Hepatocyte (in vitro differentiated cells): ENCODE measurements around the gene C2orf74.
"Not testable (repeated sequence)": the region's sequence is repeated elsewhere in the genome, so short reads cannot be mapped to it uniquely, and the experiment has no call there.

Experiments
- CTCF ChIP-seq: fragments of 200-600 bp; sonication (generic); IDR thresholded peaks from 2 replicates; pipeline ENCODE4 v1.5.1; 2016; ENCODE audit warnings: antibody characterized with exemption, mild to moderate bottlenecking; ENCODE audit not compliant: poor library complexity
- EZH2 ChIP-seq: fragments of 200-600 bp; sonication (generic); IDR thresholded peaks from 2 replicates; pipeline ENCODE4 v1.6.1; 2016; ENCODE audit warnings: antibody characterized with exemption, mild to moderate bottlenecking, borderline replicate concordance
- EZH2phosphoT487 ChIP-seq: fragments of 200-600 bp; sonication (generic); IDR thresholded peaks from one replicate; pipeline ENCODE4 v1.6.1; 2018; ENCODE audit warnings: antibody characterized with exemption, mild to moderate bottlenecking, low read depth, moderate library complexity; ENCODE audit not compliant: unreplicated experiment, severe bottlenecking

GRCh38 chr2:61128122-61128521, 33.9 kb upstream of the C2orf74 start:
- TF ChIP-seq CTCF, EZH2, EZH2phosphoT487: not testable (repeated sequence)
